GM18907 (cell line): ENCODE measurements around the gene ACTR6.
"Not testable (repeated sequence)": the region's sequence is repeated elsewhere in the genome, so short reads cannot be mapped to it uniquely, and the experiment has no call there.

ENCODE experiments used
- ATAC-seq: cut with Tn5 transposase; IDR thresholded peaks from one replicate; pipeline ENCODE4 v1.9.1; 2021; ENCODE audit warnings: mild to moderate bottlenecking, moderate library complexity; ENCODE audit not compliant: unreplicated experiment

Gene ACTR6

DNA sequence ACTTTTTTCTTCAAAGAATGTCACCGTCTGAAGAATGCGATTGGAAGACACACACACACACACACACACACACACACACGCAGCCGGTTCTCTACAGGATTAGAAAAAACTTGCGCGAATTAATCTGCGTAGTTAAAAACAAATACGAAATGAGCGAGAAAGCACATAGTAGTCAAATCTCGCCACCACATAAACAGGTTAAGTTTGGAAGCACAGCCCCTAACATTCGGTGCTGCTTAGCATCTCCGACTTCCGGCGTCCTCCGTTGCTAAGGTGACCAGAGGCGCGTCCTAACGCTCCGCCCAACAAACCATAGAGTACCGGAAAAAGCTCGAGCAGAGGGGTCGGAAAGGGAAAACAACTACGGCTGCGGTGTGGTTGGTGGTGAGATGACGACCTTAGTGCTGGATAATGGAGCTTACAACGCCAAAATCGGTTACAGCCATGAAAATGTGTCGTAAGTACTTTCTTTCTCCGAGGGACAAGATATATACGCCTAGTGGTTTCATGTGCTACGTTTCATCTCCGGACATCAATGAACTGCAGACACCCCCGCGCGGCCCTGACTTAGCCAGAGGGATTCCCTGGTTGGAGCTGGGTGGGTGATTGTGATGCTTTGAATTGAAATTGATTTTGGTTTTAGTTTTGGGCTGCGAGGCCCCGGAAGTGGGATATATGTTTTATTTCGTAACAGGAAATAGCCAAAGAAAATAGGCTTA lies at the start of gene ACTR6:
ACTR6 (plus strand) TSS at position 353 of the 719 bp plus-strand sequence; CDS start at position 390, 37 bp downstream.
- peak; percentile 93 for ATAC-seq

DNA sequence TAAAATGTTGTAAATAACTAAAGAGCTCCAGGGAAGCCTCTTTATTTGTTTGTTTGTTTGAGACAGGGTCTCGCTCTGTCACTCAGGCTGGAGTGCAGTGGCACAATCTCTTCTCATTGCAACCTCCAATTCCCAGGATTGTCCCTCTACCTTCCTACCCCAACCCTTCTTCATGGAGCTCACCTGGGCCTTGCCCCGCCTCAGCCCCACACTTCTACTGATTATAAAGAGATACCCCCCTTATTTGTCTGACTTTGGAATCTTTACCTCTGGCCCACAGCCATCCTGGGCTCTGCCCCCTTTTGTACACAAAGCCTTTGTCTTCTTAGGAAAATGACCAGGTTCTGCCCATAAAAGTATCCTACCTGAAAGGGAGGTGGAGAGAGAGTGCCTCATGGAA lies 48.8 kb upstream of the ACTR6 start:
- no peak for ATAC-seq

DNA sequence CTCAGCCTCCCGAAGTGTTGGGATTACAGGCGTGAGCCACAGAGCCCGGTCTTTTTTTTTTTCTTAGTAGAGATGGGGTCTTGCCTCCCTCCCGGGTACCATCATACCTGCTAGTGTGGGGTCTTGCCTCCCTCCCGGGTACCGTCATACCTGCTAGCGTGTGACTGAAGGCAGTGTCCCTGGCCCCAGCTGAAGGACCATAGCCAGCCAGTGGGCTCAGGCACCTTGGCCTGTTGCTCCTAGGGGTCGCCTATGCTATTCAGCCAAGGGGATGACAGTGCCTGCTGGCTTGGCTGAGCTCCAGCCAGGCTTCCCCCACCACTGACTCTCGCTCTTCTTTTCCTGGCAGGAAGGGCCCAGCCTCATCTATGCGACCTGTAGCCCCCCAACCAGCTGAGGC lies 47.5 kb upstream of the ACTR6 start:
- ATAC-seq: no peak

DNA sequence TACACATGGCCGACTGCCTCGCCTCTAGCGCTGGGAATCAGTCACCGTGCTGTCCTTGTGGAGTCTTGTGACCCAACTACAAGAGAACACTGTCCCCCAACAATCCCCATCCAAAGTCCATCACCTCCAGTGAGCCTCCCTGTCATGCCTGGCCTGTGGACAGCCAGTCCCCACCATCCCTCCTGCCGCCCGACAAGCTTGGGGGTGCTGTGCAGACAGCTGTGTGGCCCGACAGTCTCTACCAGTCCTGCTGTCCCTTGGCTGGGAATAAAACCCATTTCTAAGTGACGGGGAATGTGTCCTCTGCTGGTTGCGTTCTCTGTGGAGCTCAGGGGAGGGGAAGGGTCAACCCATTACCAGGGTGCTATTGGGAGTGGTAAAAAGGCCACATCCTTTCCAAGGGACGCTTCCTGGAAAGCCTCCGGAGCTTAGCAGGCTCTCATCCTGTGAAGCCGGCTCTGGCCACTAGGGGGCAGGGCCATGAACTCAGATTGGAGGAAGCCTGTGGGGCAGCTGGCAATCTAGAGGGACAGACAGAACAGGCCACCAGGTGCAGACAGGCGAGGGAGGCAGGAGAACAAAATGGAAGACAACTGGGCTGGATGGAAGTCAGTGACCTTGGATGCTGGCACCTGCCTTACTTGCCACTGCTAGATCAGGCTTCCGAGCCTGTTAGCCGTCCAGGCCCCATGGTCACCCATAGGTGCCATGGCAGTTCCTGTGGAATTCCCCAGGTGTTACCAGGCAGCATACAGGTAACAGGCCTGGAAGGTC lies 46.0 kb upstream of the ACTR6 start:
- ATAC-seq: peak; percentile 75

DNA sequence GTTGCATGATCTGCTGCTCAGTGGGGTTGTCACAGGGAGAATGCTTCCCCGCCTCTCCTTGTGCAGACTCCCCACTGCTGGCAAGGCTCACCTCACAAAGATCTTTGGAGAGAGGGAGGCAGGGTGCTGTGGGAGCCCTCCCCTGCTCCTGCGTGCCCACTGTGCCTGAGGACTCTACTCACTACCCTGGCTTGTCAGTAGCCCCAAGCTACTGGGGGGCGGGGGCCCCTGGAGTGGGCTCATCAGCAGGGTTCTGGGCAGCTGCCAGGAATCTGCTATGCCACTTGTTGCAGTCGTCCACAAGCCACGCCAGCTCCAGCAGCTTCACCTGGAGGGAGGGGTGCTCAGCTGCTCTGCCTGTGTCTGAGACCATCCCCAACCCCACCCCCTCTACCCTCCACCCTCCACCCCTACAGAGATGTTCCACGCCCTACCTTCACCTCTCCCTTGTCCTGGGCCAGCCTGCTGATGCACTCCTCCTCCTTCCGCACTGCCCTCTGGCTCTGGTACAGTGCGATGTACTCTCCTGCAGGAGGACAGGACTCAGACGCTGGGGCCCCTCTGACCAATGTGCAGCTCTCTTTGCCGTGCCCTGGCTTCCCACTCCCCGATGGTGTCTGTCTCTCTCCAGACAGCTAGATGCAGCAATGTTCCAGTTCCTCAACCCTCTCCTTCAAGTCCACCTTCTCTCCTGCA lies 43.7 kb upstream of the ACTR6 start:
- ATAC-seq: no peak

DNA sequence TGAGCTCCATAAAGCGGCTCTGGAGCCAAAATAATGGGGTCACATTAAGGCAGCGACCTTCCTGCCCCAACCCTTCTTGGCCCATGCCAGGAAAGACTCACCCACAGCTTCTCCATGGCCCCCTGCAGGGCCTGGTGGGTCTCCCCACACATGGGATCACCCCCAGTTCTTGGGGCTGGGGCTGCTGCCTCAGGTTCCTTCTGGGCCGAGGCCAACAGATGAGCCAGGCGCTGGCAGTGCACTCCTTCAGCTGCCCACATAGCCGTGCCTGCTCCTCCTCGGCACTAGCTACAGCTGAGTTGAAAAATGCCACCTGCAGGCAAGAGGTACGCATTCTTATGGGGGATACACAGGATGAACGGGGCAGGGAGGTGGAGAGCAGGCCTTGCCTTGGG lies 43.2 kb upstream of the ACTR6 start:
- no peak for ATAC-seq

DNA sequence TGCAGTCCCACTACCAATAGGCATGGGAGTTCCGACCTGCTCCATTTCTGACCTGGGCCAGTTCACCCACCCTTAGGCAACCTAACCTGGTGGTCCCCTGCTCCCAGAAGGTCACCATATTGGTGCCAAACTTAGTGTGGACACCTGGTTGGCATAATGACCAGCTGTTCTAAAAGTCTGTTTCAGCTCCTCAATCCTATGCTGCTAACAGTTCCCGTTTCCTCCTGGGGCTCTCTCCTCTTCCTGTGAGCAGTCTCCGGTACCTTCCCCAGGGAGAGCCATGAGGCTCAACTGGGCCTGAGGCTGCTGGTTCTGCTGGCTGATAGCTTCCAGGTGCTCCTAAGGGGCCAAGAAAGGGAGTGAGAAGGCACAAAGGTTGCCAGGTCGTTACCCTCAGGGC lies 42.1 kb upstream of the ACTR6 start:
- ATAC-seq: no peak

DNA sequence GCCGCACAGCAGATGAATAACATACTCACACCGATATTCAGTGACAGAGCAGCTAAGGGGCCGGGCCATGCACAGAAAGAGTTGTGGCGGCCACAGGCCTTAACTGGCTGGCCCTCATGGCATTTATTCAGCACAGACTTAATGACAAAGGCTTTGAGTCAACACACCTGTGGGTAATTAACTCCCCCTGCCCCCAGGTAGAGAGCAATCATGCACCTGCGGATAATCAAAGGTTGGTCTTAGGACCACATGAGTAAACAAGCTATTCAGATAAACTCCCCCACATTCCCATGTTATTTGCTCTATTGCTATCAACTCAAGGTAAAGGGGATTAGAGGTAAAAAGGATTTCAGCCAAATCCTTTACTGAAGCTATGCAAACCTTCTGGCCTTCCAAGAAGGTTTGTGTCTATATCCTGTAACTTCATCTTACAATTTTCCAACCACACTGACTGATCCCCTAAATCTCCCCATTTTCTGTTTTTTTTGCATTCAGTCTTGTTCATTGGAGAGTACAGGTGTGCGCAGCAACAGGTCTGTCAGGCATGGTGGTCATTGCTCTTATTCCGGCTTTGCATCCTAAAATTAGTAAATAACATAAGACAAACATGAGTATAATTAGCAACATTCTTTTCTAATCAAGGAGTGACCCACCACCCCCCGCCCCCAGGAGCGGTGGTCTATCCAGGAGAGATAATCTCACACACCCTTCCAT lies 41.1 kb upstream of the ACTR6 start:
- no peak for ATAC-seq

DNA sequence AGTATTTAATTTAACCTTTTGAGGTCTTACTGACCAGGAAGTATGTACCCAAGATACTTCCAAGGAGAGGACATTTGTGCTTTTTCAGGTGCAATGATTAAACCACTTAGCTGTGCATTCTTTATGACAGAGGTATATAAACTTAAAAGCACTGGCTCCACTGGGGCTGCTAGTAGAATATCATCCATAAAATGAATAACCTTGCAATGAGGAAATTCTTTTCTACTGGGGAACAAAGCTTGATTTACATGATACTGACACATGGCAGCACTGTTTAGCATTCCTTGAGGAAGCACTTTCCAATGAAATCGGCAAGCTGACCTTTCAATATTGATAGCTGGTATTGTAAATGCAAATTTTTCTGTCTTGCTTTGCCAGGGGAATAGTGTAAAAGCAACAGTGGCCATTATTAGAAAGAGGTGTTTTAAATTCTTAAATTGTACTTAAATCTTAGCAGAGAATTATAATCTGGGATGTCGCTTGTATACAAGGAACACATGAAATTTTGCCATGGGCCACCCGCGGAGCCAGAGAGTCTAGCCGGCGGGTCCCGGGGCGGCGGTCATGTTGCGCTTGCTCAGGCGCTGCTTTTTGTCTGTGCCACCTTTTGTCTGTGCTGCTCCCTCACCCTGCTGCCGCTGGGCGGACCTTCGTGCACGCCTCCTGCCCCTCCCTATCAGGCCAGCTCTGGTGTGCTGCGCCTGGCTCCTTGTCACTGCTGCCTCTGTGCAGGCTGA lies 37.0 kb upstream of the ACTR6 start:
- ATAC-seq: peak; percentile 100

DNA sequence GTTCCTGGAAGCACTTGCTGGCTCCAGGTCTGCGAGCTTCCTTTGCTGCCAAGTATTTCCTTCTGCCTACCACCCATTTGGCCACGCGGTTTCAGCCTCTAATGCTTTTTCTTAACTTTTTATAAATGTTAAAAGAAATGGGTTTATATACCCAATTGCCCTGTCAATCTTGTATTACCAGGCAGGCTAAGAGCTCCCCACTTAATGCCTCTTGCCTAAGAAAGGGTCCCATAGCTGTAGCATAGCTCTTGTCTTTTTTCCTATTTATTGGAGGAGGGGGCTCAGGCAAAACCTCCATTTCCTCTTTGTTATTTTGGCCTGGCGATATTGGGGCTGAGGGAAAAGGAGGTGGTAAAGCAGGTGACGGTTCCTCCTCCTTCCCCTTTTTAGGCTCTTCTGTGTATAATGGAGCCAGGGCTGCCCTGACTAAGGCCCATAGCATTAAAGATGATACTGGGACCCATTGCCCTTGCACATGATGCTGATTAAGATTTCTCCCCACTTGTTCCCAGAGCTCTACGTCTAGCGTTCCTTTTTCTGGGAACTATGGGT lies 36.4 kb upstream of the ACTR6 start:
- peak; percentile 14 for ATAC-seq

DNA sequence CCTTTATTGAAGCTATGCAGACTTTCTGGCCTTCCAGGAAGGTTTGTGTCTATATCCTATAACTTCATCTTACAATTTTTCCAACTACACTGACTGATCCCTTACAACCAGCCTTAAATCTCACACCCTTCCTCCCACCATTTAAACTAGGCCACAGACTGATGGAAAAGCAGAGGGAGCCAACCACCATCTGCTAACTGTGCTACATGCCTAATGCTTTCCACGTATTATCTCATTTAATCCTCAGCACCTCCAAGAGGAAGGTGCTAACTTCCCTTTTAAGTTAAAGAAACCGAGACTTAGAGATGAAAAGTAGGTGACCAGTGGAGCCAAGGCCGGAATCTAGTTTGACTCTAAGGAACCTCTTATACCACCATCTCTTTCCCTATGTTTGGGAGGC lies 35.3 kb upstream of the ACTR6 start:
- ATAC-seq: no peak

DNA sequence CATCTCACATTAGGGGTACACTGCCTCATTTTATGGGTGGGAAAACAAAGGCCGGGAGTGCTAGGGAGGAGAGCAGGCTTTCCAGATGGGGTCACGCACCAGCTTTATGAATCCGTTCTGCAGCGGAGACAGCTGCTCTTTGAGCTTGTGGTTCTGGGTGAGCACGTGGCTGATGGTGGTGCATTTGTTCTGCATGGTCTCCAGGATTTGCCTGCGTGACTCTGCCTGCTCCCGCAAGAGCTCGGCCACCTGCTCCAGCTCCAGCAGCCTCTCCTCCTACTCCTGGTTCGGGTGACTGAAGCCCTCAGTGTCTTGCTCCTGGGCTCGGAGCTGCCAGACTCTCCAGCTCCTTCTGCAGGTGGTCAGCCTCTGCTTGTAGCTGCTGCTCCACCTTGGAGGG lies 34.4 kb upstream of the ACTR6 start:
- ATAC-seq: no peak

DNA sequence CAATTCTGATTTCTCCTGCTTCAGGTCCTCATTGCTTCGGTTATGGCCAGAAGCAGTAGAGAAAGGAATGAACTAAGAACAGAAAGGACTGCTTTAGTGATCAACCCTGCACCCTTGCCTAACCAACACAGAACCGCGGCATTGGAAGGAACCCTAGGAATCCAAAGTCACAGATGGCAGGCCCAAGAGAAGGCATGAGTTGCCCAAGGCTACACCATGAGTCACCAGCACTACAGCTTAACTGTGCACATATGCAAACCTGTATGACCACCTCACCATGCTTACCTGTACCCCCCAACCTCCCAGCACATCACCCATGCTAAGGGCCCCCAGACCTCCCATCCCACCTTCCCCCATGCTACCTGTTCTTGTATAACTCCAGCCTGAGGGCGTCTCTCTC lies 32.1 kb upstream of the ACTR6 start:
- no peak for ATAC-seq

DNA sequence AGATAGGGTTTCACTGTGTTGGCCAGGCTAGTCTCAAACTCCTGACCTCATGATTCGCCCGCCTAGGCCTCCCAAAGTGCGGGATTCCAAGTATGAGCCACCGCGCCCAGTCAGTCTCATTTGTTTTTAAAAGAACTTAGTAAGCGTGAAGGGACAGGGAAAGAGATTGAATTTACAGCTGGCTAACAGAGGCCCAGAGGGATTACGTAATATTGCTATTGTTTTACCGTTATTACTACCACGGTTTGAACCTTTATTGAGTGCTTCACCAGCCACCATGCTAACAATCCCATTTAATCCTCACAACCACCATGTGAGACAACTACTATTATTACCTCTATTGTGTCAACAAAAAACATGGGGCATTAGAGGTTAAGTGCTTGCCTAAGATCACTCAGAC lies 31.3 kb upstream of the ACTR6 start:
- ATAC-seq: no peak

DNA sequence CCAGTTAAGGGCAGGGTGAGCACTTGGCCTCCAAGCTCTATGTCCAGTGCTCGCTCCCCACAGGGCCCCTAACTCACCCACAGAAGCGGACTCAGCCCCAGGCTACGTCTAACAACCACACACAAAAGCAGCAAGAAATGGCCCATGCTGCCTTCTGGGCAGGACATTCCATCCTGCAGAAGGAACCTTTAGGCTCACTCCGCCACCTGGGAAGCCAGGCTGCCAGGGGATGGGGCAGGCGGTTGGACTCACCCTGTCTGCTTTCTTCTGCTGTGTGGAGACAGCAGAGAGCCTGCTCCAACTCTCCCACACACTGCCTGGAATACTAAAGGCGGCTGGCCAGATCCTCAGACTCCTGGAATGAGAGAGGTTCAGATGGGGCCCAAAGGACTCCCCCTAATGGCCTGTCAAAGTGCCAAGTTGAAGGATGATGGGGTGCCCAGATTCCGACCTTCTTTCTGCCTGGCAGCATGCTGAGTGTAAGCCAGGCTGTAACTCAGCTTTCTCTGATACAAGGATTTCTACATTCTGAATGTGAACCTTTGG lies 30.2 kb upstream of the ACTR6 start:
- ATAC-seq: no peak

DNA sequence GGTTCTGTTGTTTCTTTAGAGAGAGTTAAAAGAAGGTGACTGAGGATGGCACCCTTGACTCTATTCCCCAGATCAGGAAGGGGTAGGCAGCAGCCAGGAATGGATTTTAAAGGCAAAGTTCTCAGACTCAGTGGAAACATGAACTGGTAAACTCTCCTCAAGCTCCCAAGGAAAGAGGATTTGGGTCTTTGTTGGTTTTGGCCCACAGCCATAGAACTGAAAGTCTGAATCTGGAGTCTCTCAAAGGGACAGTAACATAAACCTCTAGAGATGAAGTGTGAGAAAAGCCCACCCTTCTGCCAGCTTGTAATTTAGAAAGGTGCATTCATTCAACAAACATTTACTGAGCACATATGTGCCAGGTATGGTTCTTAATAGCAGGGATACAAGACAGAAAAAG lies 29.4 kb upstream of the ACTR6 start:
- ATAC-seq: no peak

DNA sequence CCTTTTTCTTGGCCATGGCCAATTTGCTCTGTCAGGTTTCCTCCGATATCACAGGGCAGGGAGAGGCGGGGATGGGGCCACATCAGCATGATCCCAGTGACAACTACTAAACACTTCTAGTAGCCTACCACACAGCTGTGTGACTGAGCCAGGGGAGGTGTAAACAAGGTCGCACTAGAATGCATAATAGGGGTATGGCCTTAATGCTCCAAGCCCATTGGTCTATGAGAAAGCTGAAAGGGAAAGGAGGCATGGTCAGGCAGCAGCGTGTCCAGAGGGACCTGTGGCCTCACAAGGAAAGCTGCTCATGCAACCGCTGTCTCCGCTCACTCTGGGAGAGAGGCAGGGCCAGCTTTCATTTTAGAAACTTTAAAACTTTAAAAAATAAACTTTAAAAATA lies 27.5 kb upstream of the ACTR6 start:
- no peak for ATAC-seq

DNA sequence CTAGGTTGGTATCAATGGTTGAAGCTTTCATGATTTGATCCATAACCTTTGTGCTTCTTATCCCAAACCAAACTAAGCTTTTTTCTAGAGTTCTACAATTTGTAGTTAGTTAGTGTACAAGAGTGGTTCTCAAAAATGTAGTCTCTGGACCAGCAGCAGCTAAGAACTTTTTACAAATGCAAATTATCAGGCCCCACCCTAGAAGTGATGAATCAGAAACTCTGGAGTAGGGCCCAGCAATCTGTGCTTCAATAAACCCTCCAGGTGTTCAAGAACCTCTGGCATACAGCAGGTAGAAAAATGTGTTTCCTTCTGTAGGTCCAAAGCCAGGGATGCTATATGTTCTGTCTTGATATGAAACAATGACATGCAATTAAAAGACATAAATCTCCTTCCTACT lies 26.1 kb upstream of the ACTR6 start:
- no peak for ATAC-seq

DNA sequence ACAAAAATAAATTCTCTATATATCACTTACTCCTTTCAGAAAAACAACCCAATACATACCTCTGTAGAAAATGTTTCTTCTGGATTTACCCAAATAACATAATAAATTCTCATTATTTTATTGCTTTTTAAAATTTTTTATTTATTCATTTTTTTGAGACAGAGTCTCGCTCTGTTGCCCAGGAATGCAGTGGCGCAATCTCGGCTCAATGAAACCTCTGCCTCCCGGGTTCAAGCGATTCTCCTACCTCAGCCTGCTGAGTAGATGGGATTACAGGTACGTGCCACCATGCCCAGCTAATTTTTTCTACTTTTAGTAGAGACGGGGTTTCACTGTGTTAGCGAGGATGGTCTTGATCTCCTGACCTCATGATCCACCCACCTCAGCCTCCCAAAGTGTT lies 24.1 kb upstream of the ACTR6 start:
- not testable (repeated sequence) for ATAC-seq

DNA sequence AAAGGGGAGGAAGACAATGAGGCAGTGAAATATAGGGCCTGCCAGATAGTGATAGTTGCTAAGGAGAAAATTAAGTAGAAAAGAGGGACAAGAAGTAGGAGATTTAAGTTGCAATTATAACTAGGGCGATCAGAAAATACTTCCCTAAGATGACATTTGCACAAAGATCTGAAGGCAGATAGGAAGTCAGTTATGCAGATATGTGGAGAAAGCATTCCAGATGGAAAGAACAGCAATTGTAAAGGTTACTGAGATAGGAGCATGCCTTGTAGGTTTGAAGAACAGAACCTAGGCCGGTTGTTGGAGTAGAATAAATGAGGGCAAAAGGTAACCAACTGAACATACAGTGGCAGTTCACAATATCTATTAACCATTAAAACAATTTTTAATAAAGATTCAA lies 21.4 kb upstream of the ACTR6 start:
- ATAC-seq: no peak
